Right cardiac atrium (tissue), 5 donors: ENCODE data around the gene TPD52L1. TPM values are rescaled to one million over a fixed set of nuclear protein-coding genes. Genes with fewer than 3 reads are reported as not detected.

Experiments
- ATAC-seq, 2 donors: fragments of 200-7000 bp; cut with Tn5 transposase; one replicate each; pipeline versions ENCODE4 v1.8.0 to v1.9.1; 2020; ENCODE audit warnings: moderate library complexity in 2 of 2, mild to moderate bottlenecking in 1 of 2
- DNase-seq, 3 donors: peaks; one replicate each; pipeline ENCODE4 v3.0.0-alpha.2; 2020
- H3K27ac ChIP-seq: one replicate; pipeline ENCODE4 v1.5.1; 2013; ENCODE audit warnings: mild to moderate bottlenecking, low read length, control low read depth, moderate library complexity
- H3K27me3 ChIP-seq: one replicate; pipeline ENCODE4 v1.6.1; 2013; ENCODE audit not compliant: control insufficient read depth, insufficient read depth
- H3K4me1 ChIP-seq: one replicate; pipeline ENCODE4 v1.6.1; 2013; ENCODE audit warnings: low read length; ENCODE audit not compliant: control insufficient read depth, insufficient read depth
- H3K4me3 ChIP-seq: one replicate; pipeline ENCODE4 v1.5.1; 2013; ENCODE audit warnings: low read length, control low read depth
- H3K9me3 ChIP-seq: one replicate; pipeline ENCODE4 v1.6.1; 2013; ENCODE audit warnings: low read length; ENCODE audit not compliant: control insufficient read depth
- WGBS: extraction: QIAGEN DNeasy Blood & Tissue Kit; methylation state at CpG from one replicate; pipeline ENCODE4 v1.1.7; 2013; 5-methylcytosine and 5-hydroxymethylcytosine counted together
- intact Hi-C, 4 donors: fragments of 100-400 bp; cut with DNase I; formaldehyde crosslinking; loops; one replicate each; pipeline versions ENCODE4 v1.11.0 to v1.14.0; 2022 to 2023
- polyA plus RNA-seq: library from polyadenylated mRNA; stranded (reverse); fragments of 200-250 nt; gene quantifications from one replicate; pipeline ENCODE4 v1.2.3, GENCODE V29; 2013
- total RNA-seq, 4 donors: library from RNA; stranded (reverse); fragmentation: NEBNext Ultra II Directional; extraction: Animal tissue kit (Norgen Biotek cat#: 25700); gene quantifications; one replicate each; pipeline ENCODE4 v1.2.1, GENCODE V29; 2021
- donor health status: healthy with polysubstance abuse.
- donor health status: DM: no; HTN: yes; CAD: no.
- donor health status: DM: no; HTN: no; CAD: no.
- donor health status: DM: no; HTN: yes; CAD: no; lungs with severe emphysema.
- donor health status: DM: yes; HTN: yes; CAD: no.

TPD52L1 gene
- total and polyA plus RNA-seq, 5 donors, result 14.9 to 36.1 (median 21.4) TPM

- ATAC-seq (no peak), DNase-seq (no peak)
- Histone ChIP-seq H3K27me3 (no peaks in the 10 kb centered on the region), H3K27ac (no peak overlapping the region), H3K4me3 (no peak overlapping the region), H3K4me1 (no peaks in the 10 kb centered on the region), H3K9me3 (no peaks in the 10 kb centered on the region)
- 91% methylated on average over 3 of the region's 3 CpGs for WGBS
- intact Hi-C loops, result no loop called here
Measured at GRCh38 chr6:125257351-125257750, 103.8 kb downstream of the TPD52L1 start.

- WGBS, result 94% methylated on average over 2 of the region's 2 CpGs
- no peaks in the 10 kb centered on the region for H3K27me3 ChIP-seq
- intact Hi-C loops, result no loop called here
- DNase-seq (no peak), ATAC-seq (no peak)
- no peak overlapping the region for H3K4me3 ChIP-seq
- H3K4me1 ChIP-seq, result no peaks in the 10 kb centered on the region
- no peak overlapping the region for H3K27ac ChIP-seq
- no peaks in the 10 kb centered on the region for H3K9me3 ChIP-seq
Measured at GRCh38 chr6:125258651-125259353, 105.2 kb downstream of the TPD52L1 start.

DNA sequence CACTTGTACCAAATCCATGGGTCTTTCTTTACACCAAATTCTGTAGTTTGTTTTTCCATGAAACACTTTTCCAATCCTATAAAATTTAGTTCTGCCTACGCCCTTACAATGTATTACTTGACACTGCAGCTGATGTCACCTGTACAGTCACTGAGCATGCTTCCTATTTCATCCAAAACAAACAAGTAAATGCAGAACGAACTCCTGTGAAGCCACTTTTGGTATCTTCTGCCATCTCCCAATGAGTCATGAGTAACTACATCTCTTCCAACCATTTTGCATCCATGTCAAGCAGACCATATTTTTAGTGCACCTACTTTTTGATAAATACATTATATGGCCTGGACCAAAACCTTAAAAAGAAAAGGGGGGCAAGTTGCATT, 105.8 kb downstream of the TPD52L1 start:
- no peak overlapping the region for H3K27ac ChIP-seq
- 75% methylated on average over 2 of the region's 2 CpGs for WGBS
- intact Hi-C loops, result no loop called here
- H3K27me3 ChIP-seq, result no peaks in the 10 kb centered on the region
- no peaks in the 10 kb centered on the region for H3K4me1 ChIP-seq
- H3K4me3 ChIP-seq, result no peak overlapping the region
- DNase-seq (no peak), ATAC-seq (no peak)
- H3K9me3 ChIP-seq, result no peaks in the 10 kb centered on the region

GRCh38 chr6:125262016-125263013, 108.7 kb downstream of the TPD52L1 start:
- intact Hi-C loops, result no loop called here
- no peaks in the 10 kb centered on the region for H3K9me3 ChIP-seq
- H3K27ac ChIP-seq, result no peak overlapping the region
- H3K4me3 ChIP-seq, result no peak overlapping the region
- no peaks in the 10 kb centered on the region for H3K4me1 ChIP-seq
- DNase-seq (peak in 2 of 3 donors; percentile 64 to 70), ATAC-seq (peak; percentile 42 to 64)
- H3K27me3 ChIP-seq, result no peaks in the 10 kb centered on the region
- WGBS, result 62% methylated on average over 12 of the region's 12 CpGs

GRCh38 chr6:125264476-125264875, 110.9 kb downstream of the TPD52L1 start:
- Histone ChIP-seq H3K27ac (no peak overlapping the region), H3K4me3 (no peak overlapping the region), H3K27me3 (no peaks in the 10 kb centered on the region), H3K9me3 (no peaks in the 10 kb centered on the region), H3K4me1 (no peaks in the 10 kb centered on the region)
- intact Hi-C loops, result no loop called here
- DNase-seq, result no peak
- 80% methylated on average over 4 of the region's 4 CpGs for WGBS
- ATAC-seq, result no peak

- no peak for DNase-seq
Measured at GRCh38 chr6:125267806-125268523, 114.4 kb downstream of the TPD52L1 start.

GRCh38 chr6:125268765-125269164, 115.2 kb downstream of the TPD52L1 start:
- intact Hi-C loops, result no loop called here
- no peaks in the 10 kb centered on the region for H3K9me3 ChIP-seq

More at GRCh38 chr6:125267806-125268523, 114.4 kb downstream of the TPD52L1 start:
- ATAC-seq, result no peak
- WGBS, result 93% methylated on average over 12 of the region's 12 CpGs
- Histone ChIP-seq H3K4me1 (no peaks in the 10 kb centered on the region), H3K4me3 (no peak overlapping the region), H3K27me3 (no peaks in the 10 kb centered on the region), H3K27ac (no peak overlapping the region), H3K9me3 (no peaks in the 10 kb centered on the region)
- intact Hi-C loops, result no loop called here

DNA sequence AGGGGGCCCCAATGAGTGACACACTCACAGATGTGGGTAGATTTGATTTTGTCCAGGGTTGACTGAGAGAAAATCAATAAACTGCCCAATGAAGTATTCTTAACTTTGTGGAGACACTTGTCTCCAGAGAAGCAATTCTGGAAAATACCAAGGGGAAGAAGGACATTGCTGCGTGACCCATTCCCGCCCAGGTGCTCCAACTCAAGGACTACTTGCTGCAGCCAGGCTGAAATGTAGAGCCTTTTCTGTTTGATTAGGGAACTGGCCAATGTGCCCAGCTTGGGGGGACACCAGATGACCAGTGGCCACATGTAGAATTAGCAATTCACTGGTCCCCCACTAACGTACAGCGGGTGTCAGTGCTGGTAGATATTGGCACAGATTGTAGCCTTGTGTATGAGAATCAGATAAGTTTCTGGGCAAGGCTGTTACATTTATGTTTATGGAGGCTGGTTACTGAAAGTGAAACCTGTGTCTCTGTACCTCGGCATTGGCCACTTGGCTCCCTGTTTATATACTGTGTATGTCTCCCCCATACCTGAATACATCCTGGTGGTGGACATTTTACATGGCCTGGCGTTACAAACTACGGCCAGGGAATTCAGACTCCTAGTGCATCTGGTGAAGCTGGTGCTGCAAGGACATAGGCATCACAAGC, 115.9 kb downstream of the TPD52L1 start:
- 95% methylated on average over 7 of the region's 7 CpGs for WGBS
- DNase-seq, result peak in 1 of 3 donors; percentile 4

More at GRCh38 chr6:125268765-125269164, 115.2 kb downstream of the TPD52L1 start:
- Histone ChIP-seq H3K4me1 (no peaks in the 10 kb centered on the region), H3K27ac (no peak overlapping the region), H3K27me3 (no peaks in the 10 kb centered on the region), H3K4me3 (no peak overlapping the region)
- no peak for ATAC-seq
- WGBS, result 96% methylated on average over 4 of the region's 4 CpGs
- no peak for DNase-seq

DNA sequence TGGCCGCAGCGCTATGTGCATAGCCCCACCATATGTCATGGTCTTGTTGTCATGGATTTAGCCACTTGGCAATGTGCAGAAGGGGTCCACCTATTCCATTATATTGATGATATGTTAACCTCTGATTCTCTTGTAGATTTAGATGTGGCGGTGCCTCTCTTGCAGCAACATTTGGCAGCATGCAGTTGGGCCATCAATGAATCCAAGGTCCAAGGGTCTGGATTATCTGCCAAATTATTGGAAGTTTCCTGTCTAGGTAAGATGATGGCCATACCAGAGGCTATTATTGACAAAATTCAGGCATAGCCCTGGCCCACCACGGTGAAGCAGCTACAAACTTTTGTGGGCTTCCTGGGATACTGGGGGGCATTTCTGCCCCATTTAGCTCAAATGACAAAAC, 116.8 kb downstream of the TPD52L1 start:
- H3K9me3 ChIP-seq, result no peaks in the 10 kb centered on the region
- intact Hi-C loops, result no loop called here
- DNase-seq (peak in 1 of 3 donors; percentile 17), ATAC-seq (no peak)
- H3K27me3 ChIP-seq, result no peaks in the 10 kb centered on the region
- H3K27ac ChIP-seq, result no peak overlapping the region
- no peak overlapping the region for H3K4me3 ChIP-seq
- WGBS, result 98% methylated on average over 4 of the region's 4 CpGs
- H3K4me1 ChIP-seq, result no peaks in the 10 kb centered on the region

More for the DNA sequence above, 115.9 kb downstream of the TPD52L1 start:
- H3K4me3 ChIP-seq, result no peak overlapping the region
- no peaks in the 10 kb centered on the region for H3K4me1 ChIP-seq
- H3K9me3 ChIP-seq, result no peaks in the 10 kb centered on the region
- no peaks in the 10 kb centered on the region for H3K27me3 ChIP-seq
- intact Hi-C loops, result no loop called here
- H3K27ac ChIP-seq, result no peak overlapping the region
- no peak for ATAC-seq

DNA sequence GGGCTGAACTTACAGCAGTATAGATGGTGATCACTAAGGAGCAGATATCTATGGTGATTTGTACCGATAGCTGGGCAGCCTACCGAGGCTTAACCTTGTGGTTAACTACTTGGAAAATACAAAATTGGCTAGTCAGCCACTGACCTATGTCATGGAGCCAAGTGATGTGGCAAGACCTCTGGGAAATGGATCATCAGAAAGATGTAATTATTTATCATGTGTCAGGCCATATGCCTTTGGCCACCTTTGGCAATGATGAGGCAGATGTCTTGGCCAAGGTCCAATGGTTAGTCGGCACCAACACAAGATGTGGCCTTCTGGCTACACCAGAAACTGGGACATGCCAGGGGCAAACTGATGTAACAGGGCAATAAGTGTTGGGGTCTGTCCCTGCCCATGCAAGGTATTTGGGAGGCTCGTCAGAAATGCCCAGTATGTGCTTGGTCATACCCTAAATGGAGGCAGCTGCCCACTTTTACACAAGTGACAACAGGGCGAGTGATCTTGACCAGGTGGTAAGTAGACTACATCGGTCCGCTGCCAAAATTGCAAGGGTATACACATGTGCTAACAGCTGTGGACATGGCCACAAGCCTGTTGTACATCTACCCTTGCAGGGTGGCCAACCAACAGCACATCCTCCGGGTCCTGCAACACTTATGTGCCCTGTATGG, 118.0 kb downstream of the TPD52L1 start:
- H3K9me3 ChIP-seq, result no peaks in the 10 kb centered on the region
- DNase-seq (no peak), ATAC-seq (no peak)
- intact Hi-C loops, result no loop called here
- H3K4me3 ChIP-seq, result no peak overlapping the region
- H3K27me3 ChIP-seq, result no peaks in the 10 kb centered on the region
- no peaks in the 10 kb centered on the region for H3K4me1 ChIP-seq
- 91% methylated on average over 8 of the region's 8 CpGs for WGBS
- H3K27ac ChIP-seq, result no peak overlapping the region
